ENCODE results near the gene CSNK2A1. TPM values are rescaled to one million over a fixed set of nuclear protein-coding genes. Genes with fewer than 3 reads are reported as not detected.

The CSNK2A1 gene
- total and polyA plus RNA-seq, 2 experiments from 2014 or later = 85.1 to 244 TPM

GRCh38 chr20:436476-436875 is 107.1 kb downstream of the CSNK2A1 start:
- peaks cover 34% of the 10 kb centered on the region for H4K20me1 ChIP-seq (replicated peaks; ENCODE audit: insufficient read depth)
- H3K9me2 ChIP-seq (ENCODE audit: insufficient read depth) = no peaks in the 10 kb centered on the region
- Mint-ChIP-seq H3K36me3 (ENCODE audit: low read depth) (peaks cover 58% of the 10 kb centered on the region), H3K4me1 (peaks cover 22% of the 10 kb centered on the region), H3K9me3 (no peaks in the 10 kb centered on the region), H3K4me3 (no peak overlapping the region), H3K27ac (no peak overlapping the region), H3K27me3 (ENCODE audit: insufficient read depth, low read depth, poor library complexity) (peaks cover 30% of the 10 kb centered on the region)
- no peaks in the 10 kb centered on the region for H3K79me2 ChIP-seq (replicated peaks; ENCODE audit: insufficient read depth)
- H3K27me3 ChIP-seq (ENCODE audit: insufficient read depth) = peaks cover 30% of the 10 kb centered on the region
- H3K36me3 ChIP-seq (ENCODE audit: insufficient read depth) = peaks cover 17% of the 10 kb centered on the region; the same call in 1 of the 2 replicates
- H3F3A ChIP-seq (replicated peaks; ENCODE audit: low read depth) = peaks cover 10% of the 10 kb centered on the region
- ATAC-seq (no peak), DNase-seq (ENCODE audit: low spot score) (no peak)
- no peak overlapping the region for H2AFZ ChIP-seq
- H3K27ac ChIP-seq (ENCODE audit: low read depth) = no peak overlapping the region
- no peak for TF ChIP-seq JUNB (IDR thresholded peaks at IDR 0.05; ENCODE audit: unreplicated experiment)
- no peak for TF ChIP-seq CREB1 (CRISPR knock-in tag; IDR thresholded peaks at IDR 0.05; ENCODE audit: low read depth)
- TF ChIP-seq STAT1 (IDR thresholded peaks at IDR 0.05; ENCODE audit: unreplicated experiment) = no peak
- TF ChIP-seq ZNF462 (CRISPR knock-in tag; IDR thresholded peaks at IDR 0.05) = no peak
- no peak for TF ChIP-seq ZNF114 (CRISPR knock-in tag; IDR thresholded peaks at IDR 0.05)
- no peak for TF ChIP-seq EZH2 (IDR thresholded peaks at IDR 0.05; ENCODE audit: low read depth, unreplicated experiment)
- TF ChIP-seq NANOG (IDR thresholded peaks at IDR 0.05; ENCODE audit: borderline replicate concordance) = no peak
- TF ChIP-seq ZNF331 (CRISPR knock-in tag; IDR thresholded peaks at IDR 0.05; ENCODE audit: low read depth) = no peak
- no peak for TF ChIP-seq EZH2phosphoT487 (IDR thresholded peaks at IDR 0.05; ENCODE audit: unreplicated experiment)
- no peak for TF ChIP-seq CTCF (conservative IDR thresholded peaks at IDR 0.05; ENCODE audit: low read depth in 2 of 2)
- no peak for TF ChIP-seq POLR2AphosphoS5 (IDR thresholded peaks at IDR 0.05; ENCODE audit: low read depth)
- TF ChIP-seq ETS1 (IDR thresholded peaks at IDR 0.05) = no peak
- no peak overlapping the region for H3K4me3 ChIP-seq
- H3K4me2 ChIP-seq = no peak overlapping the region
- H3K4me1 ChIP-seq (ENCODE audit: insufficient read depth) = peaks cover 9% of the 10 kb centered on the region
